ENCODE results near the gene KCTD10. TPM values are rescaled to one million over a fixed set of nuclear protein-coding genes. Genes with fewer than 3 reads are reported as not detected.

KCTD10 gene
- polyA plus RNA-seq, 1 donor (not counting 4 experiments of a cell fraction or from before 2014, with no cell fraction given) = 107 TPM

GRCh38 chr12:109477963-109478315 lies 839 bp upstream of the KCTD10 start:
- no peak for DNase-seq (ENCODE audit: low read depth, low spot score)
- Histone ChIP-seq H3K27me3 (ENCODE audit: control insufficient read depth, extremely low read depth, insufficient read depth, low read length) (no peaks in the 10 kb centered on the region), H4K20me1 (ENCODE audit: control insufficient read depth, extremely low read depth, insufficient read depth, low read length) (peaks cover 5% of the 10 kb centered on the region), H3K9ac (ENCODE audit: control insufficient read depth, extremely low read depth, insufficient read depth, low read length) (peak overlapping the region; percentile 94), H3K9me3 (ENCODE audit: control insufficient read depth, low read depth, low read length) (no peaks in the 10 kb centered on the region), H3K27ac (ENCODE audit: control insufficient read depth, insufficient read depth, low read length) (peak overlapping the region; percentile 98), H3K4me3 (ENCODE audit: control insufficient read depth in 2 of 3, extremely low read depth in 1 of 3, insufficient read depth in 2 of 3, low read depth in 1 of 3, low read length in 3 of 3) (peak overlapping the region; percentile 63 to 90 (median 76)), H3K4me1 (ENCODE audit: control insufficient read depth, extremely low read depth, insufficient read depth, low read length) (peaks cover 18% of the 10 kb centered on the region), H3K9me1 (ENCODE audit: control insufficient read depth, extremely low read depth, insufficient read depth, low read length) (no peaks in the 10 kb centered on the region), H2AFZ (ENCODE audit: control insufficient read depth, low read length) (peak overlapping the region; percentile 97), H3K79me2 (ENCODE audit: control insufficient read depth, insufficient read depth, low read length) (peaks cover 65% of the 10 kb centered on the region), H3K36me3 (ENCODE audit: control insufficient read depth in 2 of 2, extremely low read depth in 1 of 2, insufficient read depth in 2 of 2, low read length in 2 of 2) (peaks cover 4 to 6% of the 10 kb centered on the region in 2 experiments), H3K4me2 (ENCODE audit: control insufficient read depth, extremely low read depth, insufficient read depth, low read depth, low read length) (peak overlapping the region; percentile 92)
- no peak for TF ChIP-seq CTCF (optimal IDR thresholded peaks at IDR 0.05 in 1 of 3, IDR thresholded peaks at IDR 0.05 in 1 of 3, conservative IDR thresholded peaks at IDR 0.05 in 1 of 3; ENCODE audit: extremely low read depth in 1 of 3, insufficient read depth in 2 of 3, low read length in 3 of 3)
- no peak for TF ChIP-seq EZH2 (IDR thresholded peaks at IDR 0.05; ENCODE audit: low read length)
- dilution Hi-C loops (cut with MboI; ENCODE audit: extremely low pct_ligation_motif_present, low sequenced_read_pairs) = no loop called here
- FAIRE-seq = no peak

GRCh38 chr12:109476807-109477184 lies 304 bp downstream of the KCTD10 start:
- H3K27me3 ChIP-seq (ENCODE audit: control insufficient read depth, extremely low read depth, insufficient read depth, low read length) = no peaks in the 10 kb centered on the region
- peak overlapping the region; percentile 98 for H3K27ac ChIP-seq (ENCODE audit: control insufficient read depth, insufficient read depth, low read length)
- peaks cover 4 to 14% of the 10 kb centered on the region in 2 experiments for H3K36me3 ChIP-seq (ENCODE audit: control insufficient read depth in 2 of 2, extremely low read depth in 1 of 2, insufficient read depth in 2 of 2, low read length in 2 of 2)
- peak overlapping the region; percentile 97 for H2AFZ ChIP-seq (ENCODE audit: control insufficient read depth, low read length)
- peaks cover 7% of the 10 kb centered on the region for H4K20me1 ChIP-seq (ENCODE audit: control insufficient read depth, extremely low read depth, insufficient read depth, low read length)
- H3K4me1 ChIP-seq (ENCODE audit: control insufficient read depth, extremely low read depth, insufficient read depth, low read length) = peaks cover 18% of the 10 kb centered on the region
- dilution Hi-C loops (cut with MboI; ENCODE audit: extremely low pct_ligation_motif_present, low sequenced_read_pairs) = no loop called here
- H3K9me1 ChIP-seq (ENCODE audit: control insufficient read depth, extremely low read depth, insufficient read depth, low read length) = no peaks in the 10 kb centered on the region
- peak overlapping the region; percentile 94 for H3K9ac ChIP-seq (ENCODE audit: control insufficient read depth, extremely low read depth, insufficient read depth, low read length)
- H3K9me3 ChIP-seq (ENCODE audit: control insufficient read depth, low read depth, low read length) = no peaks in the 10 kb centered on the region
- H3K79me2 ChIP-seq (ENCODE audit: control insufficient read depth, insufficient read depth, low read length) = peaks cover 77% of the 10 kb centered on the region
- FAIRE-seq (no peak), DNase-seq (ENCODE audit: low read depth, low spot score) (no peak)
- no peak for TF ChIP-seq CTCF (optimal IDR thresholded peaks at IDR 0.05 in 1 of 3, IDR thresholded peaks at IDR 0.05 in 1 of 3, conservative IDR thresholded peaks at IDR 0.05 in 1 of 3; ENCODE audit: extremely low read depth in 1 of 3, insufficient read depth in 2 of 3, low read length in 3 of 3)
- peak overlapping the region; percentile 63 to 90 (median 76) for H3K4me3 ChIP-seq (ENCODE audit: control insufficient read depth in 2 of 3, extremely low read depth in 1 of 3, insufficient read depth in 2 of 3, low read depth in 1 of 3, low read length in 3 of 3)
- H3K4me2 ChIP-seq (ENCODE audit: control insufficient read depth, extremely low read depth, insufficient read depth, low read depth, low read length) = peak overlapping the region; percentile 65
